Measurements from ENCODE around the gene HMGA1. TPM values are rescaled to one million over a fixed set of nuclear protein-coding genes. Genes with fewer than 3 reads are reported as not detected.

HMGA1 gene
- total and polyA plus RNA-seq, 2 of the 13 experiments (the other 11 are each of a cell fraction or from before 2014, with no cell fraction given): 117 to 145 TPM

DNA sequence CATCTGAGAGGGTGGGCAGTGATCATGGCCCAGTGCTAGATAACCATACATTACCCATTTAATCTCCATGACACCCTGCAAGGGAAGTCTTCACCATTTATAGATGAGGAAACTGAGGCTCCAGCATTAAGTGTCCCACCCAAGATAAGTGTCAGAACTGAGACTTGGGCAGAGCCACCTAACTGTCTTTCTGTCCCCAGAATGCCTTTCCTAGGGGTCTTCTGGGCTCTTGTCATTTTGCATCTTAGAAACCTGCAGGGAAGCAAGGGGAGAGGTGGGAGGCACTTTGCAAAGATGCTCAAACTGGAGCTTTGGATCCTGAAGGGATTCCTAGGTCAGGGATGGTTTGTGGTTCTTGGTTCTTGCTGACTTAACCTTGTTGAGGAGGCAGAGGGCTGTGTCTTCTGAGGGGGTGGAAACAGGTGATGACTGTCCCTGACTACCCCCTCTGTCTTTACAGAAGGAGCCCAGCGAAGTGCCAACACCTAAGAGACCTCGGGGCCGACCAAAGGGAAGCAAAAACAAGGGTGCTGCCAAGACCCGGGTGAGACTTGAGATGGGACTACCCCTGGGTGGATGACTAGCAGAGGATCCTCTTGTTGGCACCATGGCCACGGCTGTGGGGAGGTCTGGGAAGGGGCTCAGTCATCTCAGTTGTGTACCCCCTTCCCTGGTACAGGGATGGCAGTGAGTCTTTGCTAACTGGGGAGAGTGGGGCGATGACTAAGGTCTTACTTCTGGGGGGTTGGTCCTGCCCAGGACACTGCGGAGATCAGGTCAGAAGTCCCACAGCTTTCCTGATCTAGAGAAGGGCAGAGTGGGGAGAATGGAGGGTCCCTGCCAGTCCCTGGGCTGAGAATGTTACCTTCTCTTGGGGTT, 5.8 kb downstream of the HMGA1 start:
- in situ Hi-C loops (cut with HindIII; ENCODE audit: extremely low pct_ligation_motif_present, low pct_unique_long_range_greater_than_20kb): loop anchor here (25.0 kb wide), 1 partner anchor 370 kb away; no protein-coding TSS in a partner anchor
- H3K4me1 ChIP-seq (ENCODE audit: insufficient read depth, low read length): peaks cover 60% of the 10 kb centered on the region
- H3K4me2 ChIP-seq (ENCODE audit: low read depth, low read length): no peak overlapping the region
- H3K79me2 ChIP-seq (ENCODE audit: insufficient read depth, low read length): peaks cover 25% of the 10 kb centered on the region
- intact Hi-C loops (cut with micrococcal nuclease; ENCODE audit: unreplicated experiment): no loop called here
- DNase-seq (ENCODE audit: low spot score) (no peak), ATAC-seq (no peak), FAIRE-seq (no peak)
- BruUV-seq (replicated peaks): no TSS peak
- no peaks in the 10 kb centered on the region for H3K27me3 ChIP-seq (ENCODE audit: control insufficient read depth in 1 of 2, insufficient read depth in 2 of 2, low read length in 2 of 2)
- 99% methylated on average over 6 of the region's 7 CpGs for WGBS (ENCODE audit: low lambda C conversion rate)
- H2AFZ ChIP-seq (ENCODE audit: low read length): no peak overlapping the region
- CTCF ChIA-PET (ENCODE audit: low intra/inter-chr PET ratio, low total read pairs): no interaction called here
- POLR2A ChIA-PET: no interaction called here
- TF ChIP-seq SNAPC5 (CRISPR knock-in tag; IDR thresholded peaks at IDR 0.05; ENCODE audit: borderline replicate concordance) (no peak), ZNF143 (CRISPR knock-in tag; IDR thresholded peaks at IDR 0.05) (no peak), REXO4 (CRISPR knock-in tag; IDR thresholded peaks at IDR 0.05; ENCODE audit: borderline replicate concordance) (no peak), ARNTL (CRISPR knock-in tag; IDR thresholded peaks at IDR 0.05) (no peak), ZNF251 (CRISPR knock-in tag; IDR thresholded peaks at IDR 0.05) (no peak), BRCA1 (CRISPR knock-in tag; IDR thresholded peaks at IDR 0.05) (no peak), FOXO1 (CRISPR knock-in tag; IDR thresholded peaks at IDR 0.05) (no peak), DBP (CRISPR knock-in tag; IDR thresholded peaks at IDR 0.05; ENCODE audit: not compliant biosample characterization) (no peak), XRCC5 (optimal IDR thresholded peaks at IDR 0.05; ENCODE audit: low read length) (no peak), FOXP4 (CRISPR knock-in tag; IDR thresholded peaks at IDR 0.05) (no peak)
- TF ChIP-seq, protein P1, sequence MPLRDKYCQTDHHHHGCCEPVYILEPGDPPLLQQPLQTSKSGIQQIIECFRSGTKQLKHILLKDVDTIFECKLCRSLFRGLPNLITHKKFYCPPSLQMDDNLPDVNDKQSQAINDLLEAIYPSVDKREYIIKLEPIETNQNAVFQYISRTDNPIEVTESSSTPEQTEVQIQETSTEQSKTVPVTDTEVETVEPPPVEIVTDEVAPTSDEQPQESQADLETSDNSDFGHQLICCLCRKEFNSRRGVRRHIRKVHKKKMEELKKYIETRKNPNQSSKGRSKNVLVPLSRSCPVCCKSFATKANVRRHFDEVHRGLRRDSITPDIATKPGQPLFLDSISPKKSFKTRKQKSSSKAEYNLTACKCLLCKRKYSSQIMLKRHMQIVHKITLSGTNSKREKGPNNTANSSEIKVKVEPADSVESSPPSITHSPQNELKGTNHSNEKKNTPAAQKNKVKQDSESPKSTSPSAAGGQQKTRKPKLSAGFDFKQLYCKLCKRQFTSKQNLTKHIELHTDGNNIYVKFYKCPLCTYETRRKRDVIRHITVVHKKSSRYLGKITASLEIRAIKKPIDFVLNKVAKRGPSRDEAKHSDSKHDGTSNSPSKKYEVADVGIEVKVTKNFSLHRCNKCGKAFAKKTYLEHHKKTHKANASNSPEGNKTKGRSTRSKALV (CRISPR knock-in tag; IDR thresholded peaks at IDR 0.05): no peak
- H3K9me3 ChIP-seq (ENCODE audit: low read length): no peaks in the 10 kb centered on the region
- H3K4me3 ChIP-seq (replicated peaks in 1 of 3; ENCODE audit: insufficient read depth in 1 of 3, low read depth in 2 of 3, low read length in 3 of 3): no peak overlapping the region
- H3K36me3 ChIP-seq (replicated peaks in 1 of 2; ENCODE audit: control insufficient read depth in 1 of 2, insufficient read depth in 2 of 2, low read length in 2 of 2): peaks cover 22 to 45% of the 10 kb centered on the region in 2 experiments; a peak in 4 of 5 replicates
- no peak overlapping the region for H3K9ac ChIP-seq (ENCODE audit: insufficient read depth, low read depth, low read length)
- H4K20me1 ChIP-seq (ENCODE audit: insufficient read depth, low read length): 0 out of 2 replicates have a peak, but pooled peaks cover 4% of the 10 kb centered on the region
- H3K27ac ChIP-seq (ENCODE audit: extremely low read length, insufficient read depth, low read length): no peak overlapping the region

Data from HepG2 (cell line).